ENCODE data around the gene RIMS3.

GRCh38 chr1:40592107-40592803, 73.2 kb downstream of the RIMS3 start:
- TF ChIP-seq CTCF (IDR thresholded peaks at IDR 0.05) (peak; percentile 70), REST (IDR thresholded peaks at IDR 0.05; ENCODE audit: insufficient read depth in 1 of 2, low read depth in 2 of 2, low read length in 1 of 2) (no peak), POLR2AphosphoS5 (IDR thresholded peaks at IDR 0.05; ENCODE audit: low read depth, low read length) (no peak), SIN3A (IDR thresholded peaks at IDR 0.05; ENCODE audit: borderline replicate concordance, insufficient read depth, low read depth, low read length) (no peak), TCF7L2 (IDR thresholded peaks at IDR 0.05; ENCODE audit: low read depth, low read length) (no peak)
